Measurements from ENCODE around the gene TMEM44. TPM values are rescaled to one million over a fixed set of nuclear protein-coding genes. Genes with fewer than 3 reads are reported as not detected.

TMEM44 gene
- total and polyA plus RNA-seq, 2 of the 4 experiments (the other 2 are of a cell fraction), result 9.7 to 24.2 TPM

GRCh38 chr3:194661374-194661773 is 28.2 kb upstream of the TMEM44 start:
- Histone ChIP-seq H3K9ac (ENCODE audit: low read depth, low read length) (no peak overlapping the region), H3K4me1 (ENCODE audit: control insufficient read depth, insufficient read depth, low read length) (no peaks in the 10 kb centered on the region; the same call in 1 of the 2 replicates), H2AK9ac (replicated peaks; ENCODE audit: low read depth, low read length, poor library complexity) (no peak overlapping the region), H3K9me3 (ENCODE audit: control insufficient read depth, insufficient read depth, low read length) (no peaks in the 10 kb centered on the region), H2BK120ac (ENCODE audit: low read depth, low read length) (no peak overlapping the region), H2BK20ac (ENCODE audit: low read depth, low read length) (no peak overlapping the region), H3K27ac (ENCODE audit: insufficient read depth, low read length) (no peak overlapping the region), H2AK5ac (ENCODE audit: low read depth, low read length) (no peak overlapping the region), H2AFZ (replicated peaks; ENCODE audit: low read length, poor library complexity) (no peak overlapping the region), H2BK5ac (ENCODE audit: low read depth, low read length, poor library complexity, severe bottlenecking) (no peak overlapping the region), H3K27me3 (ENCODE audit: control insufficient read depth, insufficient read depth, low read length) (no peaks in the 10 kb centered on the region), H3K4me3 (ENCODE audit: insufficient read depth, low read depth, low read length) (no peak overlapping the region), H4K8ac (ENCODE audit: low read depth in 2 of 2, low read length in 2 of 2) (no peak overlapping the region), H4K20me1 (ENCODE audit: insufficient read depth, low read length) (no peaks in the 10 kb centered on the region), H2BK15ac (ENCODE audit: low read depth, low read length) (no peak overlapping the region), H3K56ac (ENCODE audit: extremely low read depth, insufficient read depth, low read length) (no peak overlapping the region), H3K9me1 (ENCODE audit: insufficient read depth, low read length) (no peaks in the 10 kb centered on the region), H4K91ac (ENCODE audit: insufficient read depth, low read depth, low read length) (no peak overlapping the region), H3K18ac (ENCODE audit: low read depth, low read length) (no peak overlapping the region), H3K36me3 (ENCODE audit: control insufficient read depth, insufficient read depth, low read length) (peaks cover 27% of the 10 kb centered on the region), H3K4ac (ENCODE audit: low read depth, low read length) (no peak overlapping the region), H3K79me1 (ENCODE audit: low read depth in 1 of 2, low read length in 2 of 2) (peaks cover 7 to 10% of the 10 kb centered on the region in 2 experiments; a peak in 2 of 4 replicates), H3K4me2 (ENCODE audit: low read depth, low read length) (no peak overlapping the region), H3K23ac (ENCODE audit: low read depth, low read length) (no peak overlapping the region), H4K5ac (ENCODE audit: low read depth, low read length) (no peak overlapping the region), H3K14ac (replicated peaks; ENCODE audit: low read depth, low read length) (no peak overlapping the region)
- dilution Hi-C loops (cut with HindIII; ENCODE audit: low sequenced_read_pairs, unreplicated experiment) (no loop called here), in situ Hi-C loops (cut with MboI; ENCODE audit: low sequenced_read_pairs) (no loop called here), intact Hi-C loops (cut with micrococcal nuclease) (no loop called here)
- TF ChIP-seq RFX5 (IDR thresholded peaks at IDR 0.05; ENCODE audit: low read depth, low read length), result no peak
- TF ChIP-seq MAZ (IDR thresholded peaks at IDR 0.05; ENCODE audit: borderline replicate concordance, low read depth, low read length), result no peak
- TF ChIP-seq RCOR1 (IDR thresholded peaks at IDR 0.05; ENCODE audit: insufficient replicate concordance, low read length), result no peak
- no peak for TF ChIP-seq SMC3 (IDR thresholded peaks at IDR 0.05; ENCODE audit: low read depth, low read length)
- no peak for TF ChIP-seq POLR2A (IDR thresholded peaks at IDR 0.05; ENCODE audit: low read depth, low read length)
- TF ChIP-seq NFE2L2 (IDR thresholded peaks at IDR 0.05; ENCODE audit: low read depth, low read length), result no peak
- no peak for TF ChIP-seq RAD21 (IDR thresholded peaks at IDR 0.05; ENCODE audit: low read length)
- ATAC-seq (ENCODE audit: low read depth), result peak; percentile 42
- CTCF ChIA-PET, result interaction anchor here (0.9 to 1.2 kb wide), 2 partner anchors 10 kb away, joined by 3 to 4 read pairs; no protein-coding TSS in a partner anchor
- POLR2A ChIA-PET (ENCODE audit: unreplicated experiment), result interaction anchor here (0.5 kb wide), 1 partner anchor 572 kb away, joined by 3 read pairs; no protein-coding TSS in a partner anchor
- DNase-seq, result no peak
- no CpG with 5 or more reads among the region's 3 CpGs for WGBS, 2 experiments (ENCODE audit: extremely low coverage in 2 of 2, insufficient read length in 1 of 2)
- no TSS peak for BruUV-seq (replicated peaks)
